BLaER1 (cell line): ENCODE results near the gene MAN1B1.

Source experiments
- H3K27ac ChIP-seq: shearing (Covaris generic); formaldehyde crosslinking; 2 replicates; pipeline ENCODE4 v1.8.1; 2022
- H3K27me3 ChIP-seq: shearing (Covaris generic); formaldehyde crosslinking; 2 replicates; pipeline ENCODE4 v1.8.1; 2022
- H3K36me3 ChIP-seq: shearing (Covaris generic); formaldehyde crosslinking; 2 replicates; pipeline ENCODE4 v1.8.1; 2022
- H3K4me1 ChIP-seq: shearing (Covaris generic); formaldehyde crosslinking; 2 replicates; pipeline ENCODE4 v1.8.1; 2022
- H3K4me2 ChIP-seq: shearing (Covaris generic); formaldehyde crosslinking; 2 replicates; pipeline ENCODE4 v1.8.1; 2022
- H3K4me3 ChIP-seq: shearing (Covaris generic); formaldehyde crosslinking; 2 replicates; pipeline ENCODE4 v1.8.1; 2022
- H3K9ac ChIP-seq: shearing (Covaris generic); formaldehyde crosslinking; 2 replicates; pipeline ENCODE4 v1.8.1; 2022
- H3K9me3 ChIP-seq: shearing (Covaris generic); formaldehyde crosslinking; 2 replicates; pipeline ENCODE4 v1.8.1; 2022
- H4K20me1 ChIP-seq: shearing (Covaris generic); formaldehyde crosslinking; 2 replicates; pipeline ENCODE4 v1.8.1; 2022
- Cebpa-rat ChIP-seq: shearing (Covaris generic); IDR thresholded peaks from 2 replicates; pipeline ENCODE4 v1.8.1; 2022

Gene MAN1B1

GRCh38 chr9:137077010-137077747 is 9.6 kb upstream of the MAN1B1 start, which contains the start of gene UAP1L1:
UAP1L1 (plus strand) TSS chr9:137077517; CDS start chr9:137077533, 16 bp downstream.
- TF ChIP-seq Cebpa-rat: no peak
- Histone ChIP-seq H3K4me2 (peak within 1 kb of the TSS; percentile 97), H3K27ac (peak within 1 kb of the TSS; percentile 64), H4K20me1 (peaks cover 42% of the 10 kb centered on the region), H3K9me3 (no peaks in the 10 kb centered on the region), H3K27me3 (no peaks in the 10 kb centered on the region), H3K4me1 (peaks cover 72% of the 10 kb centered on the region), H3K9ac (peak within 1 kb of the TSS; percentile 79), H3K36me3 (peaks cover 34% of the 10 kb centered on the region), H3K4me3 (peak within 1 kb of the TSS; percentile 81)

DNA sequence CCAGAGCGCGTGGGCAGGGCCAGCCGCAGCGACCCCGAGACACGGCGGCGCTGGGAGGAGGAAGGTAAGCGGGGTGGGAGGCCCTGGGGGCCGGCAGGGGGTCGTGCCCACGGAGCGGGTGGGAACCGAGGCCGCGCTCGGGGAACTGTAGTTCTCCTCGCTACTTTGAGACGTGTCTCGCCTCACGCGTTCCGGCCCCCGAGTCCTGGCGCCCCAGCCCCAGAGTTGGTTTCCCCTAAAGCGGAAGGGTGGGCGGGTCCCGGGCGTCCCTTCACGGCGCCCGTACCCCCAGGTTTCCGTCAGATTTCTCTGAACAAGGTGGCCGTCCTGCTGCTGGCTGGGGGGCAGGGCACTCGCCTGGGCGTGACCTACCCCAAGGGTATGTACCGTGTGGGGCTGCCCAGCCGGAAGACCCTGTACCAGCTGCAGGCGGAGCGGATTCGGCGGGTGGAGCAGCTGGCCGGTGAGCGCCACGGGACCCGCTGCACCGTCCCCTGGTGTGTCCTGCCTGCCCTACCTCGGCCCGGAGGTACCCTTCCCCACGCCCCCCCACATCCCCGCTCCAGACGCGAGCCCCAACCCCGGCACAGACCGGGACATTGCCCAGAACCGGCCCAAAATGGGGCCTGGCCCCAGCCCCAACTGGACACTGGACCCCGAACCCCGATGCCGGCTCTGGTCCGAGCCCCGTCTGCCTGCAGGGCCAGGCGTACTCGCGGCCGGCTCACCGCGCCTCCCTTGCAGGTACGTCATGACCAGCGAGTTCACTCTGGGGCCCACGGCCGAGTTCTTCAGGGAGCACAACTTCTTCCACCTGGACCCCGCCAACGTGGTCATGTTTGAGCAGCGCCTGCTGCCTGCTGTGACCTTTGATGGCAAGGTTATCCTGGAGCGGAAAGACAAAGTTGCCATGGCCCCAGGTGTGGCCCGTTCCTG is 8.8 kb upstream of the MAN1B1 start:
- Histone ChIP-seq H3K4me1 (peaks cover 80% of the 10 kb centered on the region), H3K36me3 (peaks cover 38% of the 10 kb centered on the region), H4K20me1 (peaks cover 50% of the 10 kb centered on the region), H3K4me2 (peak overlapping the region; percentile 97), H3K9me3 (no peaks in the 10 kb centered on the region), H3K27me3 (no peaks in the 10 kb centered on the region), H3K27ac (peak overlapping the region; percentile 64), H3K4me3 (peak overlapping the region; percentile 81), H3K9ac (peak overlapping the region; percentile 79)
- no peak for TF ChIP-seq Cebpa-rat

GRCh38 chr9:137078701-137079400 is 7.9 kb upstream of the MAN1B1 start:
- Histone ChIP-seq H4K20me1 (peaks cover 58% of the 10 kb centered on the region), H3K9ac (peak overlapping the region; percentile 79), H3K4me2 (peak overlapping the region; percentile 97), H3K9me3 (no peaks in the 10 kb centered on the region), H3K4me1 (peaks cover 81% of the 10 kb centered on the region), H3K4me3 (peak overlapping the region; percentile 81), H3K36me3 (peaks cover 38% of the 10 kb centered on the region), H3K27ac (no peak overlapping the region), H3K27me3 (no peaks in the 10 kb centered on the region)
- TF ChIP-seq Cebpa-rat: no peak

GRCh38 chr9:137079401-137079787 is 7.4 kb upstream of the MAN1B1 start:
- Histone ChIP-seq H3K4me2 (peak overlapping the region; percentile 97), H3K27ac (no peak overlapping the region), H3K4me3 (no peak overlapping the region; the same call in 1 of the 2 replicates), H3K27me3 (no peaks in the 10 kb centered on the region), H4K20me1 (peaks cover 64% of the 10 kb centered on the region), H3K9me3 (no peaks in the 10 kb centered on the region), H3K9ac (peak overlapping the region; percentile 28; the same call in 1 of the 2 replicates), H3K4me1 (peaks cover 81% of the 10 kb centered on the region), H3K36me3 (peaks cover 38% of the 10 kb centered on the region)
- TF ChIP-seq Cebpa-rat: no peak

- no peaks in the 10 kb centered on the region for H3K9me3 ChIP-seq
- peak overlapping the region; percentile 97 for H3K4me2 ChIP-seq
- no peaks in the 10 kb centered on the region for H3K27me3 ChIP-seq
- H3K9ac ChIP-seq: peak overlapping the region; percentile 28; the same call in 1 of the 2 replicates
- H4K20me1 ChIP-seq: peaks cover 67% of the 10 kb centered on the region
- peaks cover 81% of the 10 kb centered on the region for H3K4me1 ChIP-seq
- TF ChIP-seq Cebpa-rat: no peak
- H3K36me3 ChIP-seq: peaks cover 38% of the 10 kb centered on the region
- H3K27ac ChIP-seq: no peak overlapping the region; the same call in 1 of the 2 replicates
- peak overlapping the region; percentile 25; the same call in 1 of the 2 replicates for H3K4me3 ChIP-seq
Observed at GRCh38 chr9:137080260-137081122, 6.3 kb upstream of the MAN1B1 start.

DNA sequence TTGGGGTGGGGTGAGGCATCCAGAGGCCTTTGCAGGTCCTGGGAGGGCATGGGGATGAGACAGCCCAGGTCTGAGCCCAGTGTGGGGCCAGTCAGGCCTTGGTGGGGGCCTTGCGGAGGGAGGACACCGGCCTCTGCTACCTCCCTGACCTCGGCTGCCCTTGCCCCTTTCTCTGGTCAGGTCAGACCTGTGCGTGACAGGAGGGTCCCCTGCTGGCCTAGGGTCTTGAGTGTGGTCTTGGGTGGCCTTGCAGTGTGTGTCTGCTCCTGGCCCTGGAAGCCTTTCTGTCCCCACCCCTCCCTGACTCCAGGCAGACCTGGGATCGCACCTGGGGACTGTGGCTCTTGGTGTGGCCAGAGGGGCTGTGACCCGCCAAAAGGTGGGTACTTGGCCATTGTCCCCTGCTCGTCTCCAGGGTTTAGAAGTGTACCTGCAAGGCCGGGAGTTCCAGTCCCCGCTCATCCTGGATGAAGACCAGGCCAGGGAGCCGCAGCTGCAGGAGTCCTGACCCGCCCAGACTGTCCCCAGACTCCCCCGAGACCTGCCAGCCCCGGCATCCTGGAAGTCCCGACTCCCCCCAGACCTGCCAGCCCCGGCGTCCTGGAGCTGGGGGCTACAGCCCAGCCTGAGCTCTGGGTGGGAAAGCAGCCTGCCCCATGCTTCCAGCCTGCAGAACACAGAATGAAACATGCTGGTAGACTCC is 4.4 kb upstream of the MAN1B1 start:
- Histone ChIP-seq H3K4me2 (peak overlapping the region; percentile 99), H3K4me1 (peaks cover 84% of the 10 kb centered on the region), H3K27me3 (no peaks in the 10 kb centered on the region), H4K20me1 (peaks cover 67% of the 10 kb centered on the region), H3K36me3 (peaks cover 38% of the 10 kb centered on the region), H3K9me3 (no peaks in the 10 kb centered on the region), H3K4me3 (peak overlapping the region; percentile 45; the same call in 1 of the 2 replicates), H3K27ac (no peak overlapping the region), H3K9ac (no peak overlapping the region)
- no peak for TF ChIP-seq Cebpa-rat

DNA sequence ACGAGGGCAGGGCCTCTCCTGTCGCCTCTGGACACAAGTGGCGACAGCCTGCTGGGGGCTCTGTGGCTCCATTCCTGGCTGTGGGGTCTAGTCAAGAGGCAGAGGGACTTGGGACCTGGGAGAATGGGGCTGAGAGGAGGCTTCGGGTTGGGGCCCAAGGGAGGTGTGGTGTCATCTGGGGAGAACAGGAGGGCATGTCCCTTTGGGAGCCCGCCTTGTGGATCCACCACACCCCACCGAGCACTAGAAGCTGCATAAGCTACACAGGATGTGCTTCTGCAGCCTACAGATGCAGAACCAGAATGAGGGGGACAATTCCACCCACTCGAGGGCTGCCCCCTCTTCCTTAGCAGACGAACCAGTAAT is 3.9 kb upstream of the MAN1B1 start:
- Histone ChIP-seq H3K27me3 (no peaks in the 10 kb centered on the region), H3K4me3 (peak overlapping the region; percentile 45), H4K20me1 (peaks cover 67% of the 10 kb centered on the region), H3K4me1 (peaks cover 90% of the 10 kb centered on the region), H3K36me3 (peaks cover 38% of the 10 kb centered on the region), H3K4me2 (peak overlapping the region; percentile 99), H3K9ac (0 out of 2 replicates have a peak overlapping the region, but pooled peaks have one; percentile 30), H3K9me3 (no peaks in the 10 kb centered on the region), H3K27ac (peak overlapping the region; percentile 63)
- TF ChIP-seq Cebpa-rat: no peak

- Histone ChIP-seq H3K9ac (peak overlapping the region; percentile 45; the same call in 1 of the 2 replicates), H3K4me1 (peaks cover 90% of the 10 kb centered on the region), H3K9me3 (no peaks in the 10 kb centered on the region), H3K27ac (peak overlapping the region; percentile 63), H3K4me3 (peak overlapping the region; percentile 45), H3K4me2 (peak overlapping the region; percentile 99), H3K27me3 (no peaks in the 10 kb centered on the region), H3K36me3 (peaks cover 35% of the 10 kb centered on the region), H4K20me1 (peaks cover 62% of the 10 kb centered on the region)
- TF ChIP-seq Cebpa-rat: no peak
Observed at GRCh38 chr9:137083394-137084004, 3.3 kb upstream of the MAN1B1 start.
